GM21786 (cell line): Measurements from ENCODE around the gene ANGPTL4.
"Not testable (repeated sequence)": the region's sequence is repeated elsewhere in the genome, so short reads cannot be mapped to it uniquely, and the experiment has no call there.

Experiments used
- ATAC-seq: cut with Tn5 transposase; IDR thresholded peaks from one replicate; pipeline ENCODE4 v1.9.1; 2021; ENCODE audit not compliant: unreplicated experiment

The ANGPTL4 gene

DNA sequence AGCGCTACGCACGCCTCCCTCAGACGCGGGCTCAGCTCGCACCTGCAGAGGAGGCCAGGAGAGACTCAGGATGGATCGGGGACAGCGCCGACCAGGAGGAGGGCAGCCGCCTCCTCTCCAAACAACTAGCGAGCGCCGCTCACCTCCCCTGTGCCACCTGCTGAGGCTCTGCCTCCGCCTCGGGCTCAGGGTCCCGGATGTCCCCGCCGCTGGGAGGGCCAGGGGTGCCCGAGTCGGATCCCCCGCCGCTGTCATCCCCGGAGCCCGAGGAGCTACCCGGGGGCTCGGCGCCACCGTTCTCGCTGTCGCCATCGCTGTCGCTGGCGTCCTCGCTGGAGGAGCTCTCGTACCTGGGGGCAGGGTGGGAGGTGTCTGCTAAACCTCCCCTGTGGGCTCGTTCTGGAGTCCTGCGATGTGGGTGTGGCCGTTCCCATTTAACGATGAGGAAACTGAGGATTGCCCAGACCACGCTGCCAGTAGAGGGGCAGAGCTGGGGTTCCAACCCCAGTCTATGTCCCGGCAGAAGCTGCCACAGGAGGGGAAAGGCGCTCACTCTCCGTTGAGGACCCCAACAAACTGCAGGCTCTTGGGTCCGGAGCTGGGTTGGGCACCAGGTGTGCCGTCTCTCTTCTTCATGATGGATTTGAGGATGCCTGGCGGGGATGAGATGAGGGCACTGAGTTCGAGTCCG, 30.0 kb upstream of the ANGPTL4 start:
- ATAC-seq: no peak

DNA sequence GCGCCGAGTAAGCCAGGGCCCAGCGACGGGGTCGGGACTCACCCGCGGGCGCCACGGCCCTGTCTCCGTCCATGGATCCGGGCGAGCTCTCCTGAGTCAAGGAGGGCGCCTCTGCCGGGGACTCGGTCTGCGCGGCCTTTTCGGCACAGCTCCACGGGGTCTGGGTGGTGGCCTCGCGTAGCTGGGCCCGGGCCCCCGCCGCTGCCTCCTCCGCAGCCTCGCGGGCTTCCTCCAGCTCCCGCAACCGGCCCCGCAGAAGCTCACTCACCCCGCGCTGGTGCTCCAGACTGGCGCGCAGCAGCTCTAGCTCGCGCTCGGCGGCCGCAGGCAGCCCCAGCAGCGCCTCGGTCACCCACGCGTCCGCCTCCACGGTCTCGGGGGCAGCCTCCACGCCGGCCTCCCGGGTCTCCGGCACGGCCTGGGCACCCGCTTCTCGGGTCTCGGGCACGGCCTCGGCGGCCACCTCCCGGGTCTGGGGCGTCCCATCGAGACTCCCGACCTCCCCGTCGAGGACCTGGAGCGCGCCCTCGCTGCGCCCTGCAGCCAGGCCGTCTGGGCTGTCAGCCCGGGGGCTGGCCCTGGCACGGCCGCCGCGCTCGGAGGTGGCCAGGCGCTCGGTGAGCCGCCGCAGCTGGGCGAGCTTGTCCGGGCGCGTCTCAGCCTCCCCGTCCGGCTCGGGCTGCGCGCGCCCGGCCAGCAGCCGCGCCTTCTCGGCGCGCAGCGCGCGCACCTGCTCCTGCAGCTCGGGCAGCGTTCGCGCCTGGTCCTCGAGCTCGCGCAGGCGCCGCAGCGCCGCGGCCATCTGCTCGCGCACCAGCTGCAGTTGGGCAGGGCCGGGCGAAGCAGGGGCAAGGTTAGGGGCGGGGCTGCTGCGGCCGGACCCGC, 29.3 kb upstream of the ANGPTL4 start:
- ATAC-seq: no peak

DNA sequence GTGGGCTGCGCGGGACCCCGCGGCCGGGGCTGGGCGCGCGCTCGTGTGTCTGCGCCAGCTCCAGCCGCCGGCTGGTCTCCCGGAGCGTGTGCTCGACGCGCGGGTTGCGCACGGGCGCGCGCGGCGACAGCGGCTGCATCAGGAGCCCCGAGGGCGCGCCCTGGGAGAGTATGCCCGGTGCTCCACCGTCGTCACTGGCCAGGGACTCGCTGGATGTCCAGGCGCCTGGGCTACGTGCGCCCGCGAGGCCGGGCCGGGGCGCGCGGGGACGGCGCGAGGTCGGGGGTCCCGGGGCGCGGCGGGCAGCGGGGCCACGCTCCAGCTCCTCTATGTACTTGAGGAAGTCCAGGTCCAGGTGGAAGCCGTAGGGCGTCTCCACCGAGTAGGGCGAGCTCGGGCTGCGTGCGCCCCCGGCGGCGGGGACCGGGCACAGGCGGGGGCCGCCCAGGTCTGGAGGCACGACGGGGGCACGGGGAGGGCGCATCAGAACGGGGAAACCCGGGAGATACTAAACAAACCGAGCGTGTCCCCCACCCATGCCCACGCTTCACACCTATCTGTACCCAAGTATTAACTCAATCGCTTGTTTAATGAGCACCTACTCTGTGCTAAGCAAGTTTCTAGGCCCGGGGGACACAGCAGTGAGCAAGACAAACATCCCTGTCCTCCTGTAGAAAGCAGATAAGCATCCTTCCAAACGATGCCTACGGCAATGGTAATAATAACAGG, 28.4 kb upstream of the ANGPTL4 start:
- no peak for ATAC-seq

DNA sequence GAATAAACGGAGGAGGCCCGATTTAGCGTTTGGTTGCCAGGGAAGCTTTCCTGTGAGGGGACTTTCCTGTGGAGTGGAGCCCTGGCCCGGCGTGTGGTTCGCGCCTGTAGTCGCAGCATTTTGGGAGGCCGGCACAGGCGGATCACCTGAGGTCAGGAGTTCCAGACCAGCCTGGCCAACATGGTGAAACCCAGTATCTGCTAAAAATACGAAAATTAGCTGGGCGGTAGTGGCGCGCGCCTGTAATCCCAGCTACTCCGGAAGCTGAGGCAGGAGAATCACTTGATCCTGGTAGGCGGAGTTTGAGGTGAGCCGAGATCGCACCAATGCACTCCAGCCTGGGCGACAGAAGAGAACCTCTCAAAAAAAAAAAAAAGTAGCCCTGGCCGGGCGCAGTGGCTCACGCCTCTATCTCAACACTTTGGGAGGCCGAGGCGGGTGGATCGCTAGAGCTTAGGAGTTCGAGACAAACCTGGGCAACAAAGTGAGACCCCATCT, 27.8 kb upstream of the ANGPTL4 start:
- ATAC-seq: no peak

DNA sequence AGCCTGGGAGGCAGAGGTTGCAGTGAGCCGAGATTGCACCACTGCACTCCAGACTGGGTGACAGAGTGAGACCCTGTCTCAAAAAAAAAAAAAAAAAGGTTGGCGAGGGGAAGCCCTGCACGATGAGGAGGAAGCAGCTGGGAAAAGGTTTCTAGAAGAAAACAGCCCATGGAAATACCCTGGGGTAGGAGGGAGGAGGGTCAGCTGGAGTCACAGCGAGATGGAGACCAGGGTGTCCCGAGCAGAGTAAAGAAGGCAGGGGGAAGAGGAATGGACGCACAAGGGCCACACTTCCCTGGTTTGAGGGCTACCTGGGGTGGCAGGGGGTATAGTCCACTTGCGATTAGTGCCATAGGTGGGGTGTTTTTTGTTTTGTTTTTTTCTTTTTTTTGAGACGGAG, 27.3 kb upstream of the ANGPTL4 start:
- no peak for ATAC-seq

DNA sequence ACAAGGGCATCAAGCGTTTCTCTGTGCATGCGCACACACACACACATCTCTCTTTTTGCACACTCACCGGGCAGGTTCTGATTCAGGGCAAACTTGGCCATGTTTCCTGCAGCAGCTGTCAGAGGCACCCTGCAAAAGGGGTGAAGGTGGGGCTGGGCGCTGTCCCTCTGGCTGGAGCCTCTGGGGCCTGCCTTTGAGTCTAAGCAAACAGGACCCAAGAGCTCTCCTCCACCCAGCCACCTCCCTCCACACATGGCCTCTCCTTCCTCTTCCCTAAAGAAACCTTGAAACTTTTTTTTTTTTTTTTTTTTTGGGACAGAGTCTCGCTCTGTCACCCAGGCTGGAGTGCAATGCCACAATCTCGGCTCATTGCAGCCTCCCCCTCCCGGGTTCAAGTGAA, 26.2 kb upstream of the ANGPTL4 start:
- no peak for ATAC-seq

DNA sequence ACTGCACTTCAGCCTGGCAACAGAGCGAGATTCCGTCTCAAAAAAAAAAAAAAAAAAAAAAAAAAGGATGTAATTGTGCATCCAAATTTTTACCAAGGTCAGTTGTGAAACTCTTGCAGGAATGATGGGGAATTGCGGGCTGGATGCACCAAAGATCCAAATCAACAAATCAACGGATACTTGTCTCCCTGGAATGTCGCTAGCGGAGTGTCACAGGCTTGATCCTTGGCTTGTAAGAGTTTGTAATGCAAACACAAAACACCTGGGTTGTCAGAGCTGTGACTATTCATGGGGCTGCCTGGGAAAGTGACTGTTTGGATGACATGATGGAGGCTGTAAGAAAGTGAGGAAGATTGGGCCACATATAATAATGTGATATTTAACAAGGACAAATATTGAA, 25.1 kb upstream of the ANGPTL4 start:
- no peak for ATAC-seq

DNA sequence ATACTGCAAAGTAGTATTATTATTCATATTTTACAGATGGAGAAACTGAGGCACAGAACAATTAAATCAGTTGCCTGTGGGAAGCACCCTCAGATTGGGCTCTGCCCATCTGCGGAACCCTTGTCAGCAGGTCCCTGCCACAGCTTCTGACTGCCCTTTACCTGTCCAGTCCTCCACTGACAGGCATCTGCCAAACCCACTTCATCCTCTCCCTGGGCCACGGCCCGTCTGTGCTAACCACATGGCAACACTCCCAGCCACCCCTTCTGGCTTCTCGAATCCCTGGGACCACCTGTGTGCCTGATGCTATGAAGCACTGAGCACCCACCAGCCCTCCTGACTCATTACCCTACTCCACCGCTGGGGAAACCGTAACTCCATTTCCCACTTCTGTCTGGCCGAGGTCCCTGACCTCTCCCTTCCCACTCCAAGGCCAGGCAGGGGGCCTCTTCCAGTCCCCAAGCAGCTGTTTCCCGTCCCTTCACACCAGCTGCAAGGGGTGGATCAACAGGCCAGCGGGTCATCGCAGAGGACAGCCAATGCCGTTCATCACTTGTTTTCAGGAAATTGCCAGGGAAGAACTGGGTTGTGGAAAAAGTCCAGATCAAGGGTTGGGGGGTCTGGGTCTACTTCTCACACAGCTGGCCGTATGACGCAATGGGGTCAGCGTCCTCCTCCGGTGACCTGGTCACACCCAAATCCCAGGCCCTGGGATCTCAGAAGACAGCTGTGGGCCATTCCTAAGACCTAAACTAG, 23.4 kb upstream of the ANGPTL4 start:
- no peak for ATAC-seq

DNA sequence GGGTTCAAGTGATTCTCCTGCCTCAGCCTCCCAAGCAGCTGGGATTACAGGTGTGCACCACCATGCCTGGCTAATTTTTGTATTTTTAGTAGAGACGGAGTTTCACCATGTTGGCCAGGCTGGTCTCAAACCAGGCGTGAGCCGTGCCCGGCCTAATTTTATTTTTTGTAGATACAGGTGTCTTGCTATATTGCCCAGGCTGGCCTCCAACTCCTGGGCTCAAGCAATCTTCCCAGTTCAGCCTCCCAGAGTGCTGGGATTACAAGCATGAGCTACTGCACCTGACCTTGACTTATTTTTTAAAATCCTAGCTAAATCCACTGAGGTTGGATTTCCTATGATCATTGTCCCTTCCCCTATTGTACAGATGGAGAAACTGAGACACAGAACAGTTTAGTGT, 22.5 kb upstream of the ANGPTL4 start:
- not testable (repeated sequence) for ATAC-seq

DNA sequence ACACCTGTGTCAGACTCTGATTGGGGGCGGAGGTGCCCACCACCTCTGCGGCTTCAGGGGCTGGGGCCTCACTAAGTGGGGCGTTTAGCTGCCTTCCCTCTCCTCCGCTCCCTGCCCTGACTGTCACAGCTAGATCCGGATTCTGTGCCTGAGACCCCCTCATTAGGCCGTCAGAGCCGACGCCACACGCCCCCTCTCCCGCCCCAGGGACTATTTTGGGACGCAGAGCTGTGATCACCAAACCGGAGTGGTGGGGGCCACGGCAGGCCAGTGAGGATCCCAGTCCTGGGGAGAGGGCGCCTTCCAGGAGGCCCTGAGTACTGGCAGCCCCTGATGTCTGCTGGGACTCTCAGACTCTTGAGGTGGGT, 21.7 kb upstream of the ANGPTL4 start:
- no peak for ATAC-seq

DNA sequence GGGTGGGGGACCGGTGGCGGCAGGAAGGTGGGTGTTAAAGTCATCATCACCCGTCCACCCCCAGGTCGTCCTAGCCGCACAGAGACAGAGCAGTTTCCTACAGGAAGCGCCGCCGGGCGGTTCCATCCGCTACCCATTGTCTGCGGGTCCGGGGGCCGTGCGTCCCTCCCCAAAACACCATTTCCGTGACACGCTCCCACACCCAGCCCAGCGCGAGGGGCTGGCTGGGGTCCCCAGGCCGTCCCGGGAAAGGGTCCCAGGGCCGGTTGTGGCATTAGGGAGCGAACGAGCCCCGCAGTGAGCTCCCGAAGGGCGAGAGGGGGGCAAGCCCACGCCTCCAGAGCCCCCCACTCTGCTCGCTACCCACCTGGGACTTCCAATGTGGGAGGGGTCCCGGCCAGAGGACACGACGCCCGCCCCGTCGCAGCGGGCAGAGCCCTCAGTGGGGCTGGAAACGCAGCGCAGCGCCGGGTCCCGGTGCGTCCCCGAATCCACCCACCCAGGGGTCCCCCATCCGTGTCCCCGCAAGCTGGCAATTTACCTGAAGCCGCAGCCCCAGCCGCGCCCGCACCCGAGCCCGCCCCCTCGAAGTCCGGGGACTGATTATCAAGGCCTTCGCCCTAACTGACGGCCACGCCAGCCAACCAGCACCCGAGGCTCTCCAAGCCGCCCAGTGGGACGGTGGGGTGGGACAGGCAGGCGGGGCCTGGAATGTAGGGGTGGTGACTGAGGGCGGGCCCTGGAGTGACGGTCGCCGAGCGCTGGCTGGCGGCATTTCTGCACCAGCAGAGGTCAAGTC, 21.1 kb upstream of the ANGPTL4 start, which contains the start of gene KANK3:
TSS of gene KANK3 (minus strand) at position 579 of the 799 bp plus-strand sequence. CDS start 5,434 bp downstream, outside the sequence.
- ATAC-seq: peak; percentile 70

DNA sequence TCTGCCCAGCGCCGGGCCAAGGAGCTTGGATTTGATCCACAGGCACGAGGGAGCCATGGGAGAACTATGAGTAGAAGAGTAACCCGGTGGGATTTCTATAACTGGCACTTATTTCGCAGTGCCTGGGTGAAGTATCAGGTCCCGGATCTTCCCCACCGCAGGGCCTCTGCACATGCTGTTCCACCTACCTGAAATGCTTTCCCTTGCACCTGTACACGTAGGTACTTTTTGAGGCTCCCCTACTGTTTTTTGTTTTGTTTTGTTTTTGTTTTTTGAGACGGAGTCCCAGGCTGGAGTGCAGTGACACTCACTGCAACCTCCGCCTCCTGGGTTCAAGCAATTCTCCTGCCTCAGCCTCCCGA, 20.5 kb upstream of the ANGPTL4 start:
- no peak for ATAC-seq

DNA sequence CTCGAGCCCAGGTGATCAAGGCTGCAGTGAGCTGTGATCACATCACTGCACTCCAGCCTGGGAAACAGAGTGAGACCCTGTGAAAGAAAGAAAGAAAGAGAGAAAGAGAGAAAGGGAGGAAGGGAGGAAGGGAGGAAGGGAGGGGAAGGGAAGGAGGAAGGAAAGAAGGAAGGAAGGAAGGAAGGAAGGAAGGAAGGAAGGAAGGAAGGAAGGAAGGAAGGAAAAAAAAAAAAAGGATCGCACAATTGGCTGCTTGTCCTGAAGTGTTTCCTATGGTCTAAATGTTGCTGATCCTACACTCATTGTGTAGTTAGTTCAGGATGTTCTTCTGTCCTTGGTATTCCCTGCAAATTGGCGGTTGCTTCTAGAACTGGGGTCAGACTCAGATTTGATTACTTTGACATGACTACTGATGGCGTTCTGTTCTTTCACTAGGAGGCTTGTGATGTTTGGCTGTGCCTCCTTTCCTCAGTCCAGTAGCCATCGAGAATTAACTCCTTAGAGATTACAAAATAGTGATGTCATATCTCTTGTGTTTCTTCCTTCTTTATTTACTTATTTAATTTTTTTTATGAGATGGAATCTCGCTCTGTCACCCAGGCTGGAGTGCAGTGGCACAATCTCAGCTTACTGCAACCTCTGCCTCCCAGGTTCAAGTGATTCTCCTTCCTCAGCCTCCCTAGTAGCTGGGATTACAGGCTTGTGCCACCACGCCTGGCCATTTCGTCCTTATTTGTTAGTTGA, 14.2 kb upstream of the ANGPTL4 start:
- not testable (repeated sequence) for ATAC-seq

DNA sequence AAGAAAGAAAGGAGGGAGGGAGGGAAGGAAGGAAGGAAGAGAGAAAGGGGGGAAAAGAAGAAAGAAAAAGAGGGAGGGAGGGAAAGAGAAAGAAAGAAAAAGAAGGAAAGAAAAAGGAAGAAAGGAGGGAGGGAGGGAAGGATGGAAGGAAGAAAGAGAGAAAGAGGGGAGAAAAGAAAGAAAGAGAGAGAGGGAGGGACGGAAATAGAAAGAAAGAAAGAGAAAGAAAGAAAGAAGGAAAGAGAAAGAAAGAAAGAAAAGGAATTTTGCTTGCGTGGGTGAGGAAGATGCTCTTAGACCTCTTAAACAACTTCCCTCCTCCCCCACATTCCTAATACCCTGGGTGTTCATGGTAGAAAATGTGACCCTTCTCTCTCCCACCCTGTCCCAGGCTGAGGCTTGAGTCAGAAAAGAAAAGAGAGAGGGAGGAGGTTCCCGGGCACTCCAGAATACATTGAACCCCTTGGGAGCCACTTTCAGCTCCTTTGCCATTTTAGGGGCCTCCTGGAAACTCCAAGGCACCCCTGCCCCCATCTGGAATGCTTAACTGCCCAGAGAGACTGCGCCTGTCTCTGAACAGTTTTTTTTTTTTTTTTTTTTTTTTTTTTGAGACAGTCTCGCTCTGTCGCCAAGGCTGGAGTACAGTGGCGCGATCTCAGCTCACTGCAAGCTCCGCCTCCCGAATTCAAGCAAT, 11.7 kb upstream of the ANGPTL4 start:
- ATAC-seq: no peak

DNA sequence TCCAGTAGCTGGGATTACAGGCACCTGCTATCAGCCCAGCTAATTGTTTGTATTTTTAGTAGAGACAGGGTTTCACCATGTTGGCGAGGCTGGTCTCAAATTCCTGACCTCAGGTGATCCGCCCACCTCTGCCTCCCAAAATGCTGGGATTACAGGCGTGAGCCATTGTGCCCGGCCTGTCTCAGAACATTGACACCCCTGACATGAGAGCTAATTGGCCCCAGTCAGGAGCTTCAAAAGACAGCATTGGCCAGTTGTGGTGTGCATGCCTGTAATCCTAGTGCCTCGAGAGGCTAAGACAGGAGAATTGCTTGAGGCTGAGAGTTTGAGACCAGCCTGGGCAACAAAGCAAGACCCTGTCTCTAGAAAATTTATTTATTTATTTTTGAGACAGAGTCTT, 11.1 kb upstream of the ANGPTL4 start:
- not testable (repeated sequence) for ATAC-seq

DNA sequence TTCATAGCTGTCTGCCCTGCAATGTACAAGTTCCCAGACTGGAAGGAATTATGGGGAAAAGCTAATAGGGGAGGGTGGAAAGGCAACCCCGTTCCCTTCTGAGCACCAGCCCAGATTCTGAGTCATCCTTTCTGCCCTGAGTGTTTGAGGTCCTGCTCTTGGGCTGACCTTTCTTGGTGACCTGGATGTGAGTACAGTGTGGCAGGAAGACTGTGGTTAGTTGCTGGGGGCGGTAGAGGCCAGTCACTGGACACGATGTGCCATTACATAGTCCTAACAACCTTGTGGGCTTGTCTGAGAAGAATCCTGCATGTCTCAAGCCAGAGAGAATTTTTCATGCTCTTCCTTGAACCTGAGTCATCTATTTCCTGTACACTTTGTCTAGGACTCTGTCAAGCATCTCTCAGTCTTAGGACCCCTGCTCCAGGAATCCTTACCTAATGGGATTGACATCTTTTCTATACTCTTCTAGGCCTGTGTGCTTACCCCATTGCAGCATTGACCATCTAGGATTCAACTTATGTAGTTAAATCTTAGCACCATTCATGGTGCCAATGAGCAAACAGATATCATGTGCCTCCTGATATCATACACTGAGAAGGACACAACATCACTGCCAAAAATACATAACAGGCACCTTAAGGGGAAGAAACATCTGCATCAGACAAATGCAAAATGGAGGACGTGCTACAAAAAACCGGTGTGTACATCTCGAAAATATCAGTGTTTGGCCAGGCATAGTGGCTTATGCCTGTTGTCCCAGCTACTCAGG, 8.1 kb upstream of the ANGPTL4 start:
- ATAC-seq: no peak

DNA sequence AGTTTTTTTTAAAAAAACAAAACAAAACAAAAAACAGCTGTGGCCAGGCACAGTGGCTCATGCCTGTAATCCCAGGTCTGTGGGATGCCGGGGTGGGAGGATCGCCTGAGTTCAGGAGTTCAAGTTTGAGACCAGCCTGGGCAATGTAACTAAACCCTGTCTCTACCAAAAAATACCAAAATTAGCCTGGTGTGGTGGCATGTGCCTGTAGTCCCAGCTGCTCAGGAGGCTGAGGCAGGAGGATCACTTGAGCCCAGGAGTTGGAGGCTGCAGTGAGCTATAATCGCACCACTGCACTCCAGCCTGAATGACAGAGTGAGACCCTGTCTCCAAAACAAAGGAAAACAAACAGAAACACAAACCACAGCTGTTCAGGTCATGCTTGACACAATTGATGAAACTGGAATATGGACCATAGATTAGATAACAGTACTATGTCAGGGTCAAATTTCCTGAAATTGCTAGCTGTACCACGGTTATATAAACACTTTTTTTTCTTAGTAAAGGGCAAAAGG, 6.9 kb upstream of the ANGPTL4 start:
- no peak for ATAC-seq

DNA sequence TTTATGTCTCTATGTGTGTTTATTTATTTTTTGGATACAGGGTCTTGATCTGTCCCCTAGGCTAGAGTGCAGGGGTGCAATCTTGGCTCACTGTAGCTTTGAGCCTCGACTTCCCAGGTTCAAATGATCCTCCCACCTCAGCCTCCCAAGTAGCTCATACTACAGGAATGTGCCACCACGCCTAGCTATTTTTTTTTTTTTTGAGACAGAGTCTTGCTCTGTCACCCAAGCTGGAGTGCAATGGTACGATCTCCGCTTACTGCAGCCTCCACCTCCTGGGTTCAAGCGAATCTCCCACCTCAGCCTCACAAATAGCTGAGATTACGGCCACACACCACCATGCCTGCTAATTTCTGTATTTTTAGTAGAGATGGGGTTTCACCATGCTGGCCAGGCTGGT, 5.0 kb upstream of the ANGPTL4 start:
- ATAC-seq: no peak
